ENCODE results near the gene WDR82. TPM values are rescaled to one million over a fixed set of nuclear protein-coding genes. Genes with fewer than 3 reads are reported as not detected.

Gene WDR82
- total and polyA plus RNA-seq, 2 experiments from 2014 or later = 25.2 to 71.8 TPM

GRCh38 chr3:52218937-52219650, 59.4 kb downstream of the WDR82 start:
- H3K79me2 ChIP-seq (replicated peaks; ENCODE audit: insufficient read depth) = no peaks in the 10 kb centered on the region
- H3K4me1 ChIP-seq (ENCODE audit: insufficient read depth) = peaks cover 3% of the 10 kb centered on the region
- H3K36me3 Mint-ChIP-seq (ENCODE audit: low read depth) = peaks cover 16% of the 10 kb centered on the region
- no peaks in the 10 kb centered on the region for H3K9me3 Mint-ChIP-seq
- TF ChIP-seq ZNF331 (CRISPR knock-in tag; IDR thresholded peaks at IDR 0.05; ENCODE audit: low read depth) (no peak), EZH2phosphoT487 (IDR thresholded peaks at IDR 0.05; ENCODE audit: unreplicated experiment) (no peak), REST (IDR thresholded peaks at IDR 0.05; ENCODE audit: unreplicated experiment) (no peak), JUNB (IDR thresholded peaks at IDR 0.05; ENCODE audit: unreplicated experiment) (no peak), NANOG (IDR thresholded peaks at IDR 0.05; ENCODE audit: borderline replicate concordance) (no peak), STAT1 (IDR thresholded peaks at IDR 0.05; ENCODE audit: unreplicated experiment) (no peak), CTCF (conservative IDR thresholded peaks at IDR 0.05; ENCODE audit: low read depth in 2 of 2) (no peak), ETS1 (IDR thresholded peaks at IDR 0.05) (no peak), ZNF114 (CRISPR knock-in tag; IDR thresholded peaks at IDR 0.05) (no peak), POLR2AphosphoS5 (IDR thresholded peaks at IDR 0.05; ENCODE audit: low read depth) (no peak), CREB1 (CRISPR knock-in tag; IDR thresholded peaks at IDR 0.05; ENCODE audit: low read depth) (no peak), EZH2 (IDR thresholded peaks at IDR 0.05; ENCODE audit: low read depth, unreplicated experiment) (no peak), ZNF462 (CRISPR knock-in tag; IDR thresholded peaks at IDR 0.05) (no peak)
- peaks cover 8% of the 10 kb centered on the region; the same call in 2 of the 3 replicates for H3K4me1 Mint-ChIP-seq
- no peak overlapping the region for H2AFZ ChIP-seq
- no peaks in the 10 kb centered on the region for H3K27me3 ChIP-seq (ENCODE audit: insufficient read depth)
- H4K20me1 ChIP-seq (replicated peaks; ENCODE audit: insufficient read depth) = no peaks in the 10 kb centered on the region; the same call in 1 of the 2 replicates
- no peak overlapping the region for H3K4me2 ChIP-seq
- H3K27me3 Mint-ChIP-seq (ENCODE audit: insufficient read depth, low read depth, poor library complexity) = peaks cover 12% of the 10 kb centered on the region
- peaks cover 6% of the 10 kb centered on the region; the same call in 1 of the 2 replicates for H3K36me3 ChIP-seq (ENCODE audit: insufficient read depth)
- H3K4me3 ChIP-seq = no peak overlapping the region
- ATAC-seq (no peak), DNase-seq (ENCODE audit: low spot score) (no peak)
- H3K27ac Mint-ChIP-seq = no peak overlapping the region
- no peak overlapping the region for H3K27ac ChIP-seq (ENCODE audit: low read depth)
- no peaks in the 10 kb centered on the region for H3F3A ChIP-seq (replicated peaks; ENCODE audit: low read depth)
- no peaks in the 10 kb centered on the region for H3K9me2 ChIP-seq (ENCODE audit: insufficient read depth)
- no peak overlapping the region for H3K4me3 Mint-ChIP-seq

All from GM23338 (cell line).